Heart left ventricle (tissue), 16 donors: Measurements from ENCODE around the gene ENOX2. TPM values are rescaled to one million over a fixed set of nuclear protein-coding genes. Genes with fewer than 3 reads are reported as not detected.

Experiments
- ATAC-seq, 4 donors: fragments of 200-7000 bp; cut with Tn5 transposase; one replicate each; pipeline ENCODE4 v1.9.1; 2020 to 2022; ENCODE audit warnings: moderate library complexity in 4 of 4, mild to moderate bottlenecking in 3 of 4, moderate number of reproducible peaks in 1 of 4
- DNase-seq, 5 donors: peaks; one replicate each; pipeline ENCODE4 v3.0.0-alpha.2; 2020
- H3K27ac ChIP-seq, 12 donors: fragments of 200-600 bp; sonication (generic) in 4 of 12; one replicate each; pipeline versions ENCODE4 v1.5.0 to v1.8.0; 2016 to 2022; ENCODE audit warnings: mild to moderate bottlenecking in 2 of 12
- H3K27me3 ChIP-seq, 9 donors: fragments of 200-600 bp; sonication (generic) in 2 of 9; one replicate each; pipeline versions ENCODE4 v1.5.1 to v1.8.0; 2016 to 2022; ENCODE audit warnings: mild to moderate bottlenecking in 3 of 9
- H3K36me3 ChIP-seq, 9 donors: fragments of 200-600 bp; sonication (generic) in 2 of 9; one replicate each; pipeline versions ENCODE4 v1.5.0 to v1.8.0; 2018 to 2022; ENCODE audit warnings: mild to moderate bottlenecking in 2 of 9
- H3K4me1 ChIP-seq, 12 donors: fragments of 200-600 bp; sonication (generic) in 4 of 12; one replicate each; pipeline versions ENCODE4 v1.5.0 to v1.8.0; 2016 to 2022; ENCODE audit warnings: mild to moderate bottlenecking in 3 of 12
- H3K4me3 ChIP-seq, 12 donors: fragments of 200-600 bp; sonication (generic) in 4 of 12; one replicate each; pipeline versions ENCODE4 v1.5.0 to v1.8.0; 2017 to 2022; ENCODE audit warnings: mild to moderate bottlenecking in 9 of 12, moderate library complexity in 4 of 12
- H3K9me3 ChIP-seq, 12 donors: fragments of 200-600 bp; sonication (generic) in 4 of 12; one replicate each; pipeline versions ENCODE4 v1.5.0 to v1.8.0; 2016 to 2022; ENCODE audit warnings: mild to moderate bottlenecking in 1 of 12
- CTCF ChIP-seq, 12 donors: fragments of 200-600 bp; sonication (generic) in 4 of 12; IDR thresholded peaks; one replicate each; pipeline versions ENCODE4 v1.5.0 to v1.8.0; 2018 to 2022; ENCODE audit warnings: antibody characterized with exemption in 12 of 12, mild to moderate bottlenecking in 5 of 12
- POLR2A ChIP-seq, 2 donors: fragments of 450-650 bp; IDR thresholded peaks; one replicate each; pipeline ENCODE4 v1.6.1; 2017; ENCODE audit warnings: antibody characterized with exemption in 2 of 2, mild to moderate bottlenecking in 2 of 2, moderate library complexity in 2 of 2
- WGBS, 4 donors: extraction: QIAGEN DNeasy Blood & Tissue Kit in 2 of 4; methylation state at CpG; one replicate each; pipeline versions ENCODE4 v1.1.5 to v1.1.7; 2013 to 2018; 5-methylcytosine and 5-hydroxymethylcytosine counted together
- intact Hi-C, 10 donors: fragments of 100-400 bp; cut with DNase I; formaldehyde crosslinking; loops; one replicate each; pipeline versions ENCODE4 v1.11.1 to v1.14.2; 2022
- polyA plus RNA-seq, 2 donors: library from polyadenylated mRNA; stranded (reverse); fragments of 200-250 nt; gene quantifications; one replicate each; pipeline ENCODE4 v1.2.3, GENCODE V29; 2013
- total RNA-seq, 9 donors: library from RNA; depleted of rRNA in 2 of 9; stranded (reverse); fragments of >200 nt in 2 of 9; fragmentation: NEBNext Ultra II Directional in 3 of 9; extraction: Animal tissue kit (Norgen Biotek cat#: 25700) in 3 of 9; gene quantifications; one replicate each; pipeline versions ENCODE4 v1.1.0 to v1.2.4, GENCODE V29; 2016 to 2023
- donor health status: ischemic (EF 13 %, LVEDD 7.1; RV severe dilation, severe dysfunction).
- donor health status: healthy with polysubstance abuse.
- donor health status: DM: no; HTN: yes; CAD: no.
- donor health status: DM: no; HTN: no; CAD: no.
- donor health status: ischemic (EF 25% LVEDD 6.9; RV normal size, moderate dysfunction).
- donor health status: ischemic (EF 25% LVEDD 5.7; RV mildly dilated, moderate dysfunction).
- donor health status: healthy.
- donor health status: DM: yes; HTN: yes; CAD: no.
- donor health status: ischemic (EF 35%, LVEDD 5.7; RV mildly dilated, moderate dysfunction).
- donor health status: nonischemic (EF 11% LVEDD 7.7; RV severe dilation, severe dysfunction).
- donor health status: DM: yes; HTN: yes; CAD: no.
- donor health status: PGD.
- donor health status: ischemic (EF 29% LVEDD 5.4; RV normal size, mild dysfunction).
- donor health status: nonischemic (EF 23%, LVEDD 6.1; RV moderate dilation, normal function).

The ENOX2 gene
- total and polyA plus RNA-seq, 11 donors, result 3.0 to 23.0 (median 17.4) TPM

GRCh38 chrX:130857207-130857606 is 45.8 kb downstream of the ENOX2 start:
- WGBS, 4 donors, result 64 to 100% (median 83%) methylated on average over 1 of the region's 1 CpG

GRCh38 chrX:130851569-130851968 is 51.4 kb downstream of the ENOX2 start:
- intact Hi-C loops, result no loop called here
- Histone ChIP-seq H3K27me3 (no peaks in the 10 kb centered on the region), H3K36me3 (no peaks in the 10 kb centered on the region), H3K9me3 (peaks cover 0 to 8% (median 0%) of the 10 kb centered on the region in 12 donors), H3K27ac (no peak overlapping the region), H3K4me3 (no peak overlapping the region), H3K4me1 (peaks cover 0 to 2% (median 0%) of the 10 kb centered on the region in 12 donors)
- DNase-seq (no peak), ATAC-seq (no peak)
- 72 to 94% (median 84%) methylated on average over 3 of the region's 3 CpGs for WGBS, 4 donors
- TF ChIP-seq CTCF (IDR thresholded peaks at IDR 0.05) (no peak), POLR2A (IDR thresholded peaks at IDR 0.05) (no peak)

More at GRCh38 chrX:130857207-130857606, 45.8 kb downstream of the ENOX2 start:
- Histone ChIP-seq H3K9me3 (peaks cover 0 to 8% (median 0%) of the 10 kb centered on the region in 12 donors), H3K27ac (no peak overlapping the region), H3K27me3 (no peaks in the 10 kb centered on the region), H3K4me3 (no peak overlapping the region), H3K4me1 (no peaks in the 10 kb centered on the region), H3K36me3 (no peaks in the 10 kb centered on the region)
- DNase-seq, result no peak
- no peak for ATAC-seq
- TF ChIP-seq POLR2A (IDR thresholded peaks at IDR 0.05) (no peak), CTCF (IDR thresholded peaks at IDR 0.05) (no peak)
- intact Hi-C loops, result no loop called here

GRCh38 chrX:130848763-130849162 is 54.2 kb downstream of the ENOX2 start:
- WGBS, 4 donors, result 69 to 92% (median 83%) methylated on average over 2 of the region's 2 CpGs

GRCh38 chrX:130846746-130847145 is 56.3 kb downstream of the ENOX2 start:
- TF ChIP-seq POLR2A (IDR thresholded peaks at IDR 0.05), result no peak
- no peak for TF ChIP-seq CTCF (IDR thresholded peaks at IDR 0.05)
- Histone ChIP-seq H3K4me3 (no peak overlapping the region), H3K27me3 (no peaks in the 10 kb centered on the region), H3K27ac (no peak overlapping the region), H3K36me3 (no peaks in the 10 kb centered on the region), H3K9me3 (no peaks in the 10 kb centered on the region), H3K4me1 (peaks cover 0 to 2% (median 0%) of the 10 kb centered on the region in 12 donors)
- 71 to 91% (median 81%) methylated on average over 2 of the region's 2 CpGs for WGBS, 4 donors
- intact Hi-C loops, result no loop called here
- no peak for ATAC-seq
- no peak for DNase-seq

More at GRCh38 chrX:130848763-130849162, 54.2 kb downstream of the ENOX2 start:
- Histone ChIP-seq H3K9me3 (peaks cover 0 to under 1% (median 0%) of the 10 kb centered on the region in 12 donors), H3K27ac (no peak overlapping the region), H3K27me3 (no peaks in the 10 kb centered on the region), H3K4me1 (peaks cover 0 to 2% (median 0%) of the 10 kb centered on the region in 12 donors), H3K36me3 (no peaks in the 10 kb centered on the region), H3K4me3 (no peak overlapping the region)
- TF ChIP-seq CTCF (IDR thresholded peaks at IDR 0.05) (no peak), POLR2A (IDR thresholded peaks at IDR 0.05) (no peak)
- ATAC-seq (no peak), DNase-seq (no peak)
- intact Hi-C loops, result no loop called here
